Limb (tissue), 2 donors: ENCODE data around the gene XYLT2.
A peak's percentile ranks its signal among the peaks of the same experiment; 100 is the strongest.
"Not testable (repeated sequence)": the region's sequence is repeated elsewhere in the genome, so short reads cannot be mapped to it uniquely, and the experiment has no call there.

Experiments
- DNase-seq, 2 donors: peaks; one replicate each; pipeline ENCODE4 v3.0.0-alpha.2; 2016; ENCODE audit errors: extremely low spot score in 2 of 2

Gene XYLT2

GRCh38 chr17:50319306-50320004, 26.5 kb upstream of the XYLT2 start:
- no peak for DNase-seq

DNA sequence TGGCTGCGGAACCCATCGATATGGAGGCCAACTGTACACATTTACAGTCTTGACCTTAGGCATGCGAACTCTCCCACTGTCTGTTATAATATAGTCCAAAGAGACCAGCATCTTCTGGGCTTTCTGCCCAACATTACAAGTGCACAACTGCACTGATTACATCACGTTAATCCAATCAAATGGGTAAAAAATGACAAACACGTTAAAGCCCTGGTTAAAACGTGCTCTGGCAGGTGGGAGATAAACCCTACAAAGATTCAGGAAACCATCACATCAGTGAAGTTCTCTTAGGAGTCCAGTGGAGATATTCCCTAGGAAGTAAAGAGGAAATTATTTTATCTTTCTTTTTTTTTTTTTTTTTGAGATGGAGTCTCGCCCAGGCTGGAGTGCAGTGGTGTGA, 23.7 kb upstream of the XYLT2 start:
- no peak for DNase-seq

DNA sequence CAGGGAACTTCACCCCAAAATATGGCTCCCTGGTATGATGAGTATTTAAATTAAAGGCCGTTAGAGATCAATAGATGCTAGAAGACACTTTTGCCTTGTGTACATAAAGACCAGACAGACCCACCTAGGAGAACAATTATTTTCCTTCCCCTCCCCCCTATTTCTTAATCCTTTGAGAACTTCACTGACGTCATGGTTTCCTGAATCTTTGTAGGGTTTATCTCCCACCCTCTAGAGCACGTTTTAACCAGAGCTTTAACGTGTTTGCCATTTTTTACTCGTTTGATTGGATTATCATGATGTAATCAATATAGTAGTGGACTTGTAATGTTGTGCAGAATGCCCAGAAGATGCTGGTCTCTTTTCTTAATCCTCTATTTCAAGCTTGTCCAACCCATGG, 22.9 kb upstream of the XYLT2 start:
- DNase-seq = no peak

DNA sequence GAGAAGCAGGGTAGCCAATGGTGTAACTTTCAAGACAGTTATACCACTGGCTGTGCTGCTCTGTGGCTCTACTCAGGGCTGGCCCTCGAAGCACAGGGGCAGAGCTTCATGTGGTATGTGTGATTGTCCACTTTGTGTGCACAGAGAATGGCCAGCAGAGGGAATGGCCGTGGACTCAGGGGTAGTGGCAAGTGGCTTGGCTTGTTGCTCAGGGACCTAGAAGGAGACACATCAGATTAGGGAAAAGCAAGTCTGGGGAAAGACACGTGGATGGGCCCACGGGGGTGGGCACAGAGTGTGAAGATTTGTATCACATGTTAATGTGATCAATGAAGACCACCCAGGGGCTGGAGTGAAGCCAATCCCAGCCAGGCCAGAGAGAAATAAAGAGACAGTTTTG, 20.0 kb upstream of the XYLT2 start:
- no peak for DNase-seq

- DNase-seq = no peak
Observed at GRCh38 chr17:50326831-50327364, 19.0 kb upstream of the XYLT2 start.

GRCh38 chr17:50328363-50329325, 17.3 kb upstream of the XYLT2 start:
- peak in 1 of 2 donors; percentile 73 for DNase-seq

DNA sequence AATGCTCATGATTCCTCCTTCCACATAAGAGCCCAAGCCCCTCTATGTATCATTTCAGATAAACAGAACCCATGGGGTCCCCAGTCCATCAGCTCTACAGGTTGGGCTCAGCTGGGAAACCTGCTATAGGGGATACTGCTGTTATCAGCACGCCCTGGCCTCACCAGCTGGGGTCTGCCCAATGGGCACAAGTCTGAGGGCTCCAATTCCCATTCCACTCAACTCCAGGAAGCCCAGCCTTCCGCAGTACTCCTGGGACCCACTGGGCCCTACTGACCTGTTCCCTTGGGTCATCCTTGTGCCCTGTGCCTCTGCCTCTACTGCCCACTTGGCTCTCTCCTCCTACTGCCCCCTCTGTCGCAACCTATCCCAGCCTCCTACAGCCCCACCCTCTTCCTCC, 16.2 kb upstream of the XYLT2 start:
- DNase-seq = no peak

- DNase-seq = no peak
Observed at GRCh38 chr17:50330151-50330775, 15.7 kb upstream of the XYLT2 start.

DNA sequence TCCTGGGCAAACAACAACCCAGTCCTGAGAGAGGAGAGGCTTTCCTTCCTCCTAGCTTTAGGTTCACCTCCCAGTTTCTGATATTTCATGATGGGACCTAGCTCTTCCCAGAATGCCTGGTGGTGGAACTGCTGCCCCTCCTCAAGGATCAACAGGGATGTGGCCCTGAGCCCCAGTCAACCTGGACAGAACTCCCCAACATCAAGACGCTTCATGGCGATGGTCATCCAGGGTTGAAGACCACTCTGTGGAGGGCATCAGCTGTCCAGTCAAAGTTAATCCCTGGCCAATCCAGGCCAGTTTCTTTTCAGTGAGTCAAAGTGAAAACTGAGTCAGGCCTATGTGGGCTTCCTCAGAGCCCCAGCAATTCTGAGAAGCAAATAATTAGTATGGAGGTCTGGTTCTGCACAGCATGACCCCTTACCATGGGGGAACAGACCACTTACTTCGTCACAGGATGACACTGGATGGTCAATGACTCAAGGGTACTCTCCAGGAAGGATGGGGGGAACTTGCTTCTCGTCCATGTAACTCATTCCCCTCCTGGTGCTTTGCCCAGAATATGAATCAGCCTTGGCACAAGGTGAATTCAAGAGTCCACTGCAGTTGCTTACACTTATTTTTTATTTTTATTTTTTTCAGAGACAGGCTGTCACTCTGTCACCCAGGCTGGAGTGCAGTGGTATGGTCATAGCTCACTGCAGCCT, 14.7 kb upstream of the XYLT2 start:
- DNase-seq = no peak

GRCh38 chr17:50332196-50332595, 13.7 kb upstream of the XYLT2 start:
- DNase-seq = no peak

GRCh38 chr17:50333291-50334057, 12.5 kb upstream of the XYLT2 start:
- DNase-seq = not testable (repeated sequence)

GRCh38 chr17:50337956-50338355, 8.0 kb upstream of the XYLT2 start:
- no peak for DNase-seq

DNA sequence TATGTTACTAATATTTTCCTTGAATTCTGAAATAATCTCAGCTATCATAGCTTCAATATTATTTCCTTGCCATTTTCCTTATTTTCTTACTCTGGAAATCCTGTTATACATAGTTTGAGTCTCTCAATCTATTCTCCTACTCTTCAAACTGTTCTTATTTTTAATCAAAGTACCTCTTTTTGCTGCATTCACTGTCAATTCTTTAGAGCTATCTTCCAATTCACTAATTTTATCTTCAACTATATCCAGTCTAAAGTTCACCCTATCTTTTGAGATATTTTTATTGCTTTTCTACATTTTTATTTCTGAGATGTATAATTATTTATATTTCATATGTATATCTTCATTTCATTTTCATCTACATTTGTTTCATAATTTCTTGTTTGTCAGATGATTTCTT, 7.3 kb upstream of the XYLT2 start:
- DNase-seq = no peak

- no peak for DNase-seq
Observed at GRCh38 chr17:50339381-50339780, 6.5 kb upstream of the XYLT2 start.

DNA sequence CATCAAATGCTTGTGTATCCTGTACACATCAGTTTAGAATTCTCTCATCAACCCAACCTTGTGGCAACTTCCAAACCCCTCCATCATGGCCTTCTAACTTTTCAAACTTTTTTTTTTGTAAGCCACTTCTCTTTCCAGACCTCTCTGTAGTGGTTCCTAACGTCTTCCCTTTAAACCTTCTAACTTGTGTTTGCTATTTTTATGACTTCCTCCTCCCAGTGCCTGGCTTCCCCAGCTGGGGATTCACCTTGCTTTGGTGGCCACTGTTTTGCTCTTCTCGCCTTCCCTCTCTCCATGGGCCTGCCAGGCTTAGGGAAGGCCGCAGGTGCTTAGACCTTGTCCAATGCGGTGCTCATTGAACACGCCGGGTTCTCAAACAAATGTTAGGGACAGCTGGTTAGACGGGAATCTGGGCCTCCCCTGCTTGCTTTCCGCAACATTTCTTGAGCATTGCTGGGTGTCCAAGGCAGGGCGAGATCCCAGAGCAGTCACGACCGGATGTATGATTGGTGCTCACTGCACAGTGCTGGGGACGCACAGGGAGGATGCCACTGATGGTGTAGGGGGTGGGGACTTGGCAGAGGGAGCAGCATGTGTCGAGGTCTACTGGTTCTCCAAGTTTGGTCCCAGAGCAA, 1.1 kb upstream of the XYLT2 start:
- peak in 1 of 2 donors; percentile 30 for DNase-seq

- peak in 1 of 2 donors; percentile 46 for DNase-seq
Observed at GRCh38 chr17:50346313-50347116, 589 bp downstream of the XYLT2 start.

- DNase-seq = peak in 1 of 2 donors; percentile 44
Observed at GRCh38 chr17:50347117-50347893, 1.4 kb downstream of the XYLT2 start.

- DNase-seq = no peak
Observed at GRCh38 chr17:50347894-50348291, 2.0 kb downstream of the XYLT2 start.
